GM21381 (cell line): ENCODE results near the gene SHANK2.

Source experiments
- ATAC-seq: cut with Tn5 transposase; IDR thresholded peaks from one replicate; pipeline ENCODE4 v1.9.1; 2021; ENCODE audit warnings: mild to moderate bottlenecking, moderate library complexity; ENCODE audit not compliant: unreplicated experiment

The SHANK2 gene

GRCh38 chr11:71223081-71223405, 29.3 kb downstream of the SHANK2 start:
- ATAC-seq = no peak

- ATAC-seq = no peak
Observed at GRCh38 chr11:71222318-71223080, 29.9 kb downstream of the SHANK2 start.

GRCh38 chr11:71221821-71222220, 30.6 kb downstream of the SHANK2 start:
- no peak for ATAC-seq

GRCh38 chr11:71221201-71221600, 31.2 kb downstream of the SHANK2 start:
- ATAC-seq = no peak

- ATAC-seq = no peak
Observed at GRCh38 chr11:71218789-71219499, 33.4 kb downstream of the SHANK2 start.

GRCh38 chr11:71215425-71215965, 36.9 kb downstream of the SHANK2 start:
- ATAC-seq = no peak

- no peak for ATAC-seq
Observed at GRCh38 chr11:71214553-71215424, 37.6 kb downstream of the SHANK2 start.

GRCh38 chr11:71213696-71214552, 38.5 kb downstream of the SHANK2 start:
- no peak for ATAC-seq

GRCh38 chr11:71212871-71213559, 39.4 kb downstream of the SHANK2 start:
- no peak for ATAC-seq

GRCh38 chr11:71211631-71212030, 40.7 kb downstream of the SHANK2 start:
- ATAC-seq = no peak

- ATAC-seq = no peak
Observed at GRCh38 chr11:71210861-71211260, 41.5 kb downstream of the SHANK2 start.

- ATAC-seq = no peak
Observed at GRCh38 chr11:71209656-71210055, 42.7 kb downstream of the SHANK2 start.

- ATAC-seq = no peak
Observed at GRCh38 chr11:71209181-71209580, 43.2 kb downstream of the SHANK2 start.

- no peak for ATAC-seq
Observed at GRCh38 chr11:71208011-71208774, 44.2 kb downstream of the SHANK2 start.

GRCh38 chr11:71207563-71207962, 44.8 kb downstream of the SHANK2 start:
- ATAC-seq = no peak

GRCh38 chr11:71206186-71206585, 46.2 kb downstream of the SHANK2 start:
- no peak for ATAC-seq

GRCh38 chr11:71204748-71205664, 47.4 kb downstream of the SHANK2 start:
- no peak for ATAC-seq

GRCh38 chr11:71204294-71204693, 48.1 kb downstream of the SHANK2 start:
- ATAC-seq = no peak
